ENCODE measurements around the gene RASGRF1.

- TF ChIP-seq CTCF (conservative IDR thresholded peaks at IDR 0.05; ENCODE audit: low read depth in 2 of 2) (no peak), EZH2phosphoT487 (IDR thresholded peaks at IDR 0.05; ENCODE audit: unreplicated experiment) (no peak), ZNF114 (CRISPR knock-in tag; IDR thresholded peaks at IDR 0.05) (no peak), CREB1 (CRISPR knock-in tag; IDR thresholded peaks at IDR 0.05; ENCODE audit: low read depth) (no peak), REST (IDR thresholded peaks at IDR 0.05; ENCODE audit: unreplicated experiment) (no peak), POLR2AphosphoS5 (IDR thresholded peaks at IDR 0.05; ENCODE audit: low read depth) (no peak), EZH2 (IDR thresholded peaks at IDR 0.05; ENCODE audit: low read depth, unreplicated experiment) (no peak), ETS1 (IDR thresholded peaks at IDR 0.05) (no peak), STAT1 (IDR thresholded peaks at IDR 0.05; ENCODE audit: unreplicated experiment) (no peak), ZNF331 (CRISPR knock-in tag; IDR thresholded peaks at IDR 0.05; ENCODE audit: low read depth) (no peak), JUNB (IDR thresholded peaks at IDR 0.05; ENCODE audit: unreplicated experiment) (no peak), ZNF462 (CRISPR knock-in tag; IDR thresholded peaks at IDR 0.05) (no peak)
Observed at GRCh38 chr15:78997981-78998499, 92.5 kb downstream of the RASGRF1 start.

All from GM23338 (cell line).